Upper lobe of left lung (tissue), 6 donors: Measurements from ENCODE around the gene ISOC1. TPM values are rescaled to one million over a fixed set of nuclear protein-coding genes. Genes with fewer than 3 reads are reported as not detected.

Source experiments
- ATAC-seq, 2 donors: fragments of 200-7000 bp; cut with Tn5 transposase; one replicate each; pipeline ENCODE4 v1.9.1; 2022; ENCODE audit warnings: mild to moderate bottlenecking in 2 of 2, moderate library complexity in 2 of 2; ENCODE audit not compliant: low FRiP score in 2 of 2
- DNase-seq, 2 donors: peaks; one replicate each; pipeline ENCODE4 v3.0.0-alpha.2; 2019 to 2020
- H3K27ac ChIP-seq, 4 donors: fragments of 200-600 bp; sonication (generic); one replicate each; pipeline ENCODE4 v1.5.1; 2016 to 2019
- H3K27me3 ChIP-seq, 4 donors: fragments of 200-600 bp; sonication (generic); one replicate each; pipeline ENCODE4 v1.5.1; 2017 to 2019
- H3K36me3 ChIP-seq, 4 donors: fragments of 200-600 bp; sonication (generic); one replicate each; pipeline ENCODE4 v1.5.1; 2016 to 2019
- H3K4me1 ChIP-seq, 4 donors: fragments of 200-600 bp; sonication (generic); one replicate each; pipeline ENCODE4 v1.5.1; 2018 to 2019
- H3K4me3 ChIP-seq, 4 donors: fragments of 200-600 bp; sonication (generic); one replicate each; pipeline ENCODE4 v1.5.1; 2017 to 2019; ENCODE audit warnings: mild to moderate bottlenecking in 2 of 4, moderate library complexity in 1 of 4
- H3K9me3 ChIP-seq, 4 donors: fragments of 200-600 bp; sonication (generic); one replicate each; pipeline ENCODE4 v1.5.1; 2018 to 2019
- EP300 ChIP-seq, 4 donors: sonication (generic); formaldehyde crosslinking; IDR thresholded peaks; one replicate each; pipeline ENCODE4 v1.5.1; 2017; ENCODE audit warnings: antibody characterized with exemption in 4 of 4, control low read depth in 2 of 4
- POLR2A ChIP-seq, 4 donors: fragments of 450-650 bp; IDR thresholded peaks; one replicate each; pipeline ENCODE4 v1.5.1; 2016 to 2017; ENCODE audit warnings: antibody characterized with exemption in 4 of 4, mild to moderate bottlenecking in 2 of 4
- POLR2AphosphoS5 ChIP-seq, 2 donors: sonication (generic); formaldehyde crosslinking; IDR thresholded peaks; one replicate each; pipeline ENCODE4 v1.5.1; 2017; ENCODE audit warnings: antibody characterized with exemption in 2 of 2
- WGBS, 2 donors: methylation state at CpG; one replicate each; pipeline ENCODE4 v1.1.5; 2017 to 2018; 5-methylcytosine and 5-hydroxymethylcytosine counted together
- total RNA-seq, 6 donors: library from RNA; depleted of rRNA in 4 of 6; stranded (reverse); fragments of >200 nt in 4 of 6; gene quantifications; one replicate each; pipeline versions ENCODE4 v1.1.0 to v1.2.1, GENCODE V29; 2016 to 2021
- TF ChIP-seq, protein P1 (sequence below), 6 experiments: fragments of 450-650 bp in 4 of 6; fragments of 200-600 bp in 2 of 6; sonication (generic) in 2 of 6; IDR thresholded peaks; one replicate each; pipeline ENCODE4 v1.5.1; 2016 to 2019; ENCODE audit warnings: antibody characterized with exemption in 6 of 6
- donor health status: DM: no; HTN: no; CAD: no; lungs with moderate emphysema.
- donor health status: DM: no; HTN: yes; CAD: no; lungs with severe emphysema.

ISOC1 gene
- 10 to 100 TPM in 4 of 6 donors, 1 to 10 TPM in 2; 6.3 to 37.9 (median 20.9) TPM for total RNA-seq

GRCh38 chr5:129094087-129094923 lies at the start of gene ISOC1:
Gene ISOC1, plus strand, starts transcription at chr5:129094749. Its CDS starts 18 bp downstream, at chr5:129094767.
- Histone ChIP-seq H3K27ac (peak within 1 kb of the TSS; percentile 86 to 95 (median 88)), H3K9me3 (no peaks in the 10 kb centered on the region), H3K36me3 (no peaks in the 10 kb centered on the region), H3K4me3 (peak within 1 kb of the TSS; percentile 85 to 96 (median 92)), H3K27me3 (no peaks in the 10 kb centered on the region), H3K4me1 (peaks cover 17 to 29% (median 18%) of the 10 kb centered on the region in 4 donors)
- DNase-seq (peak; percentile 91 to 98), ATAC-seq (peak; percentile 96 to 99)
- peak in 3 of 4 donors; percentile 77 to 93 (median 83) for TF ChIP-seq POLR2A (IDR thresholded peaks at IDR 0.05)
- no peak for TF ChIP-seq EP300 (IDR thresholded peaks at IDR 0.05)
- TF ChIP-seq, protein P1, sequence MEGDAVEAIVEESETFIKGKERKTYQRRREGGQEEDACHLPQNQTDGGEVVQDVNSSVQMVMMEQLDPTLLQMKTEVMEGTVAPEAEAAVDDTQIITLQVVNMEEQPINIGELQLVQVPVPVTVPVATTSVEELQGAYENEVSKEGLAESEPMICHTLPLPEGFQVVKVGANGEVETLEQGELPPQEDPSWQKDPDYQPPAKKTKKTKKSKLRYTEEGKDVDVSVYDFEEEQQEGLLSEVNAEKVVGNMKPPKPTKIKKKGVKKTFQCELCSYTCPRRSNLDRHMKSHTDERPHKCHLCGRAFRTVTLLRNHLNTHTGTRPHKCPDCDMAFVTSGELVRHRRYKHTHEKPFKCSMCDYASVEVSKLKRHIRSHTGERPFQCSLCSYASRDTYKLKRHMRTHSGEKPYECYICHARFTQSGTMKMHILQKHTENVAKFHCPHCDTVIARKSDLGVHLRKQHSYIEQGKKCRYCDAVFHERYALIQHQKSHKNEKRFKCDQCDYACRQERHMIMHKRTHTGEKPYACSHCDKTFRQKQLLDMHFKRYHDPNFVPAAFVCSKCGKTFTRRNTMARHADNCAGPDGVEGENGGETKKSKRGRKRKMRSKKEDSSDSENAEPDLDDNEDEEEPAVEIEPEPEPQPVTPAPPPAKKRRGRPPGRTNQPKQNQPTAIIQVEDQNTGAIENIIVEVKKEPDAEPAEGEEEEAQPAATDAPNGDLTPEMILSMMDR (IDR thresholded peaks at IDR 0.05): peak in 2 of 6 experiments; percentile 6 to 29
- TF ChIP-seq POLR2AphosphoS5 (IDR thresholded peaks at IDR 0.05): peak in 1 of 2 donors; percentile 37
- WGBS, 2 donors: 1 to 4% methylated on average over 16 to 46 of the region's 87 CpGs

GRCh38 chr5:129046151-129046550 lies 48.4 kb upstream of the ISOC1 start:
- no peak for ATAC-seq
- no peaks in the 10 kb centered on the region for H3K27me3 ChIP-seq
- TF ChIP-seq EP300 (IDR thresholded peaks at IDR 0.05) (no peak), POLR2A (IDR thresholded peaks at IDR 0.05) (no peak), POLR2AphosphoS5 (IDR thresholded peaks at IDR 0.05) (no peak)
- TF ChIP-seq, protein P1 (IDR thresholded peaks at IDR 0.05): no peak
- H3K36me3 ChIP-seq: no peaks in the 10 kb centered on the region
- H3K4me1 ChIP-seq: no peaks in the 10 kb centered on the region
- no peak for DNase-seq
- H3K4me3 ChIP-seq: no peak overlapping the region
- peaks cover 0 to 10% (median 2%) of the 10 kb centered on the region in 4 donors for H3K9me3 ChIP-seq
- no peak overlapping the region for H3K27ac ChIP-seq

DNA sequence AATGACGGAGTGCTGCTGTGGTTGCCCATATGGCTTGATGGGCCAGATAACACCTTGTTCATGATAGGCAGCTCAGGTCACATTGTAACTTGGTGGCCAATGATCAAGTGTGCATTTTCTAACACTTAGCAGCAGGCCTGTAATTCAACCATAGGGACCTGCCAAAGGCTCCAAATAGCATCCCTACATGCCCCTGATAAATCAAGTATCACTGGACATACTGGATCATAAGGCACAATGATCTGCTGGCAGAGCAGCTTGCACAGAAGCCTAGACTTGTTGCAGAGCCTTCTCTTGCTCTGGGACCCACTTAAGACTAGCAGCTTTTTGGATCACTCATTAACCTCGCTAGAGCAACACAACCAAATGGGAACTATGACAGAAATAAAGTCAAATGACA lies 46.0 kb upstream of the ISOC1 start:
- 35 to 62% methylated on average over 2 of the region's 2 CpGs for WGBS, 2 donors
- ATAC-seq: no peak

DNA sequence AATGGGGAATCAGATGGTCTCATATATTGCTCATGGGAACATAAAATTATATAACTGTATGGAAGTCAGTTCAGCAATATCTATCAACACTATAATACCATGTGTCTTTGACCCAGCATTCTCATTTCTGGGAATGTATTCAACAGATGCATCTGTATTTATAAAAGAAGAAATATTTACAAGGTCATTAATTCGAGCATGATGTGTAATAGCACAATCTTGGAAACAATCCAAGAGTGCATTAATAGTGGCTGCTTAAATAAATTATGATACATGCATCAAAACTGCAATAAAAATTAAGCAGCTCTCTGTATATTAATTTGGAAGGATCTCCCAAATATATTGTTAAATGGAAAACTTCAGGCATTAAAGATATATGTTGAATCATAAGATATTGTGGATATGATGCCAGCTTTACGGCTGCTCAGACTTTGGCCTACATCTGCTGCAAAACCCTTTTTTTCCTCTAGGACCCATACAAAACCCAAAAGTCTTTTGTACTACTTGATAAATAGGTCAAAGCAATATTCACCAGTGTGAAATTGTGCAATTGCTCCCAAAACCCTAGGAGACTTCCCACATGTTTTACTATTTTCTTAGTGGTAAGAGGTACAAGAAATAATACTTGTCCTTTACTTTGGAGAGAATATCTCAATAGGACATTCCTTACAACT lies 45.3 kb upstream of the ISOC1 start:
- ATAC-seq (no peak), DNase-seq (no peak)
- WGBS, 2 donors: 61 to 65% methylated on average over 2 of the region's 2 CpGs
- no peak for TF ChIP-seq EP300 (IDR thresholded peaks at IDR 0.05)
- TF ChIP-seq, protein P1 (IDR thresholded peaks at IDR 0.05): no peak
- no peak for TF ChIP-seq POLR2A (IDR thresholded peaks at IDR 0.05)
- Histone ChIP-seq H3K4me1 (no peaks in the 10 kb centered on the region), H3K36me3 (no peaks in the 10 kb centered on the region), H3K4me3 (no peak overlapping the region), H3K9me3 (peaks cover 0 to 4% (median 2%) of the 10 kb centered on the region in 4 donors), H3K27me3 (no peaks in the 10 kb centered on the region), H3K27ac (no peak overlapping the region)

More for the DNA sequence above, 46.0 kb upstream of the ISOC1 start:
- Histone ChIP-seq H3K36me3 (no peaks in the 10 kb centered on the region), H3K27me3 (no peaks in the 10 kb centered on the region), H3K4me3 (no peak overlapping the region), H3K4me1 (no peaks in the 10 kb centered on the region), H3K9me3 (peaks cover 0 to 10% (median 2%) of the 10 kb centered on the region in 4 donors), H3K27ac (no peak overlapping the region)
- no peak for DNase-seq
- TF ChIP-seq POLR2A (IDR thresholded peaks at IDR 0.05): no peak
- TF ChIP-seq POLR2AphosphoS5 (IDR thresholded peaks at IDR 0.05): no peak
- TF ChIP-seq, protein P1 (IDR thresholded peaks at IDR 0.05): no peak
- no peak for TF ChIP-seq EP300 (IDR thresholded peaks at IDR 0.05)
